Liver (tissue), 9 donors: ENCODE results near the gene NODAL. TPM values are rescaled to one million over a fixed set of nuclear protein-coding genes. Genes with fewer than 3 reads are reported as not detected.

Experiments used
- DNase-seq: peaks from one replicate; pipeline ENCODE4 v3.0.0-alpha.2; 2017; ENCODE audit warnings: low spot score
- H3K27ac ChIP-seq, 2 donors: one replicate each; pipeline ENCODE4 v1.7.0; 2013; ENCODE audit warnings: inconsistent platforms in 2 of 2, low read length in 2 of 2, control low read depth in 1 of 2, low read depth in 1 of 2, mild to moderate bottlenecking in 1 of 2
- H3K27me3 ChIP-seq, 4 donors: one replicate each; pipeline versions ENCODE4 v1.6.1 to v1.7.0; 2013; ENCODE audit warnings: low read length in 3 of 4, inconsistent platforms in 1 of 4, mild to moderate bottlenecking in 1 of 4, moderate library complexity in 1 of 4; ENCODE audit not compliant: control insufficient read depth in 4 of 4, insufficient read depth in 4 of 4
- H3K36me3 ChIP-seq, 4 donors: one replicate each; pipeline versions ENCODE4 v1.6.1 to v1.7.0; 2013; ENCODE audit warnings: low read length in 3 of 4, mild to moderate bottlenecking in 3 of 4, low read depth in 1 of 4, moderate library complexity in 1 of 4; ENCODE audit not compliant: control insufficient read depth in 4 of 4, insufficient read depth in 3 of 4
- H3K4me1 ChIP-seq, 4 donors: one replicate each; pipeline versions ENCODE4 v1.6.1 to v1.7.0; 2013; ENCODE audit warnings: low read length in 3 of 4, mild to moderate bottlenecking in 3 of 4, moderate library complexity in 1 of 4; ENCODE audit not compliant: control insufficient read depth in 4 of 4, insufficient read depth in 4 of 4
- H3K4me3 ChIP-seq, 3 donors: one replicate each; pipeline versions ENCODE4 v1.6.1 to v1.7.0; 2013; ENCODE audit warnings: low read length in 3 of 3, control low read depth in 1 of 3, low read depth in 1 of 3, mild to moderate bottlenecking in 1 of 3
- H3K9ac ChIP-seq, 2 donors: one replicate each; pipeline ENCODE4 v1.7.0; 2013; ENCODE audit warnings: low read length in 2 of 2, mild to moderate bottlenecking in 2 of 2, moderate library complexity in 2 of 2, control low read depth in 1 of 2, low read depth in 1 of 2
- H3K9me3 ChIP-seq, 4 donors: one replicate each; pipeline versions ENCODE4 v1.6.1 to v1.7.0; 2013; ENCODE audit warnings: low read length in 3 of 4; ENCODE audit not compliant: control insufficient read depth in 4 of 4
- CTCF ChIP-seq: fragments of 150-350 bp; IDR thresholded peaks from 2 replicates; pipeline ENCODE4 v1.5.1; 2017; ENCODE audit warnings: improper control_type of control experiment, low read depth, low read length; ENCODE audit not compliant: missing input control
- EGR1 ChIP-seq, 2 donors: IDR thresholded peaks; 2 replicates each; pipeline ENCODE4 v1.6.1; 2016 to 2018; ENCODE audit warnings: antibody characterized with exemption in 2 of 2, low read depth in 2 of 2
- FOXA1 ChIP-seq: IDR thresholded peaks from 2 replicates; pipeline ENCODE4 v1.6.1; 2016; ENCODE audit warnings: antibody characterized with exemption
- FOXA2 ChIP-seq: IDR thresholded peaks from 2 replicates; pipeline ENCODE4 v1.6.1; 2016; ENCODE audit warnings: antibody characterized with exemption
- GABPA ChIP-seq, 2 donors: IDR thresholded peaks in 1 of 2; conservative IDR thresholded peaks in 1 of 2; 2 replicates each; pipeline ENCODE4 v1.6.1; 2016; ENCODE audit warnings: antibody characterized with exemption in 2 of 2, mild to moderate bottlenecking in 1 of 2, moderate library complexity in 1 of 2
- HNF4G ChIP-seq: IDR thresholded peaks from 2 replicates; pipeline ENCODE4 v1.6.1; 2016; ENCODE audit warnings: antibody characterized with exemption
- JUND ChIP-seq, 2 donors: IDR thresholded peaks; 2 replicates each; pipeline ENCODE4 v1.6.1; 2016; ENCODE audit warnings: antibody characterized with exemption in 2 of 2
- MAX ChIP-seq: IDR thresholded peaks from 2 replicates; pipeline ENCODE4 v1.6.1; 2016; ENCODE audit warnings: antibody characterized with exemption
- NR2F2 ChIP-seq: IDR thresholded peaks from 2 replicates; pipeline ENCODE4 v1.6.1; 2016; ENCODE audit warnings: antibody characterized with exemption
- RAD21 ChIP-seq, 2 donors: IDR thresholded peaks; 2 replicates each; pipeline ENCODE4 v1.6.1; 2016; ENCODE audit warnings: antibody characterized with exemption in 2 of 2, mild to moderate bottlenecking in 2 of 2
- REST ChIP-seq: IDR thresholded peaks from 2 replicates; pipeline ENCODE4 v1.6.1; 2016; ENCODE audit warnings: antibody characterized with exemption, mild to moderate bottlenecking
- SP1 ChIP-seq: IDR thresholded peaks from 2 replicates; pipeline ENCODE4 v1.6.1; 2018; ENCODE audit warnings: antibody characterized with exemption, mild to moderate bottlenecking
- TAF1 ChIP-seq: conservative IDR thresholded peaks from 2 replicates; pipeline ENCODE4 v1.6.1; 2016; ENCODE audit warnings: antibody characterized with exemption, mild to moderate bottlenecking
- YY1 ChIP-seq: IDR thresholded peaks from 2 replicates; pipeline ENCODE4 v1.6.1; 2016; ENCODE audit warnings: antibody characterized with exemption, mild to moderate bottlenecking
- ZBTB33 ChIP-seq: IDR thresholded peaks from 2 replicates; pipeline ENCODE4 v1.6.1; 2016; ENCODE audit warnings: antibody characterized with exemption
- WGBS: extraction: QIAGEN DNeasy Blood & Tissue Kit; methylation state at CpG from one replicate; pipeline ENCODE4 v1.1.7; 2013; 5-methylcytosine and 5-hydroxymethylcytosine counted together
- polyA plus RNA-seq, 2 donors: library from polyadenylated mRNA; stranded (reverse) in 1 of 2; unstranded in 1 of 2; fragments of 200-250 nt in 1 of 2; fragments of >200 nt in 1 of 2; fragmentation: Nextera tagmentation in 1 of 2; extraction: Ambion mirVana in 1 of 2; gene quantifications; one replicate each; pipeline versions ENCODE4 v1.2.1 to v1.2.3, GENCODE V29; 2013 to 2015
- total RNA-seq, 2 donors: library from RNA; depleted of rRNA; stranded (reverse); fragments of >200 nt; gene quantifications; one replicate each; pipeline ENCODE4 v1.2.3, GENCODE V29; 2014
- donor health status: healthy.
- donor health status: healthy.
- donor health status: healthy.
- donor health status: healthy.
- donor health status: healthy.

NODAL gene
- total and polyA plus RNA-seq, 4 donors = not detected

GRCh38 chr10:70476249-70477035 lies 35.0 kb upstream of the NODAL start:
- H3K4me1 ChIP-seq = peaks cover 0 to 23% (median 4%) of the 10 kb centered on the region in 4 donors
- no peak overlapping the region for H3K27ac ChIP-seq
- TF ChIP-seq CTCF = no peak
- no peak for TF ChIP-seq HNF4G
- no peak for TF ChIP-seq GABPA (IDR thresholded peaks at IDR 0.05 in 1 of 2, conservative IDR thresholded peaks at IDR 0.05 in 1 of 2)
- H3K36me3 ChIP-seq = no peaks in the 10 kb centered on the region
- no peaks in the 10 kb centered on the region for H3K9me3 ChIP-seq
- 63% methylated on average over 7 of the region's 7 CpGs for WGBS
- H3K4me3 ChIP-seq = no peak overlapping the region
- no peak overlapping the region for H3K9ac ChIP-seq
- no peaks in the 10 kb centered on the region for H3K27me3 ChIP-seq
- no peak for DNase-seq

- DNase-seq = no peak
- Histone ChIP-seq H3K36me3 (no peaks in the 10 kb centered on the region), H3K27me3 (no peaks in the 10 kb centered on the region), H3K4me3 (no peak overlapping the region), H3K27ac (no peak overlapping the region), H3K9ac (no peak overlapping the region), H3K4me1 (peaks cover 0 to 23% (median 4%) of the 10 kb centered on the region in 4 donors), H3K9me3 (no peaks in the 10 kb centered on the region)
- TF ChIP-seq HNF4G = no peak
- no peak for TF ChIP-seq JUND (IDR thresholded peaks at IDR 0.05)
- TF ChIP-seq YY1 = no peak
- no peak for TF ChIP-seq NR2F2
- TF ChIP-seq SP1 = no peak
- WGBS = 85% methylated on average over 8 of the region's 8 CpGs
Observed at GRCh38 chr10:70475661-70476060, 34.2 kb upstream of the NODAL start.

- DNase-seq = no peak
- Histone ChIP-seq H3K27me3 (no peaks in the 10 kb centered on the region), H3K9me3 (no peaks in the 10 kb centered on the region), H3K4me3 (no peak overlapping the region), H3K27ac (no peak overlapping the region), H3K36me3 (no peaks in the 10 kb centered on the region), H3K4me1 (peaks cover 0 to 18% (median 4%) of the 10 kb centered on the region in 4 donors), H3K9ac (no peak overlapping the region)
- WGBS = 91% methylated on average over 2 of the region's 2 CpGs
- no peak for TF ChIP-seq MAX
- TF ChIP-seq TAF1 = no peak
- TF ChIP-seq NR2F2 = no peak
- TF ChIP-seq FOXA1 = no peak
- no peak for TF ChIP-seq HNF4G
- TF ChIP-seq SP1 = no peak
- TF ChIP-seq FOXA2 = no peak
- no peak for TF ChIP-seq EGR1 (IDR thresholded peaks at IDR 0.05; ENCODE audit: low read depth in 2 of 2)
- no peak for TF ChIP-seq REST
- no peak for TF ChIP-seq ZBTB33
- no peak for TF ChIP-seq RAD21 (IDR thresholded peaks at IDR 0.05)
- no peak for TF ChIP-seq YY1
- TF ChIP-seq JUND (IDR thresholded peaks at IDR 0.05) = no peak
Observed at GRCh38 chr10:70474780-70475179, 33.3 kb upstream of the NODAL start.
